ENCODE measurements around the gene ADARB2. TPM values are rescaled to one million over a fixed set of nuclear protein-coding genes. Genes with fewer than 3 reads are reported as not detected.

ADARB2 gene
- total RNA-seq, 1 donor from 2014 or later: 0.19 TPM

DNA sequence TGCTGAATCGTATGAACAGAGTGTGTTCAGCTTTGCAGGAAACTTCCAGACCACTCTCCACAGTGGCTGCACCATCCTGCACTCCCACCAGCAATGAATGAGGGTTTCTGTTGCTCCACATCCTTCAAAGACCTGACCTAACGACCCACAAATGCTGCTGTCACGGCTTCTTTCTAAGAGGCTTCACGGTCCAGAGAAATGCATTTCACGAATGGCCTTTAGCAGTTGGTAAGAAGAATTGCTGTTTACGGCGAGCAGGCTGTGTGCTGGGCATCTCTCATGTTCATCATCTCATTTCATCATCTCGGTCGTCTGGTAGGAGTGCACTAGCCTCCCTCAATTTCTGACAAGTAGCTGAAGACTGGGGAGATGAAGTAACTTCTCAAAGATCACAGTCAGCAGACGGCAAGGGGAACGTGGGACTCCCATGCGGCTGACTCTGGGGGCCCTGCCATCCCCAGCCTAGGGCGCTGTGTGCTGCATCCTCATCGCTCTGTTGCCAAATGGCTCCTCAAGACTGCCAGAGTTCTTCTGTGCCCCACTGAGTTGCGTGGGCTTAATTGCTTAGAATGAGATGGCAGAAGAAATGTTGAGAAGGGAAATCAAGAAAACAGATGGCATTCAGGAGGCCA is 72.9 kb downstream of the ADARB2 start:
- no peak for DNase-seq (ENCODE audit: low read depth)

DNA sequence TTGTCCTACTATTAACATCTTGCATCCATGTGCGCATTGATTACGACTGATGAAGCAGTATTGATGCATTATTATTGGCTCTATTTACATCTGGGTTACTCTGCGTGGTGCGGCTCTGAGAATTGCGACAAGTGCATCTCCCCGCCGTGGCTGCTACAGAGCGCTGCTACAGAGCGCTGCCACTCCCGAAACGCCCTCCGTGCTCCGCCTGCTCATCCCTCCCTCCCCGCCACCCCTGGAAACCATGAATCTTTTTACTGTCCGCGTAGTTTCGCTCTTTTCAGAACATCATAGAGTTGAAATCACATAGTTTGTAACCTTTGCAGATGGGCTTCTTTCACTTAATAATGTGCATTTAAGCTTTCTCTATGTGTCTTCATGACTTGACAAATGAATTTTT is 74.1 kb downstream of the ADARB2 start:
- DNase-seq (ENCODE audit: low read depth): no peak

DNA sequence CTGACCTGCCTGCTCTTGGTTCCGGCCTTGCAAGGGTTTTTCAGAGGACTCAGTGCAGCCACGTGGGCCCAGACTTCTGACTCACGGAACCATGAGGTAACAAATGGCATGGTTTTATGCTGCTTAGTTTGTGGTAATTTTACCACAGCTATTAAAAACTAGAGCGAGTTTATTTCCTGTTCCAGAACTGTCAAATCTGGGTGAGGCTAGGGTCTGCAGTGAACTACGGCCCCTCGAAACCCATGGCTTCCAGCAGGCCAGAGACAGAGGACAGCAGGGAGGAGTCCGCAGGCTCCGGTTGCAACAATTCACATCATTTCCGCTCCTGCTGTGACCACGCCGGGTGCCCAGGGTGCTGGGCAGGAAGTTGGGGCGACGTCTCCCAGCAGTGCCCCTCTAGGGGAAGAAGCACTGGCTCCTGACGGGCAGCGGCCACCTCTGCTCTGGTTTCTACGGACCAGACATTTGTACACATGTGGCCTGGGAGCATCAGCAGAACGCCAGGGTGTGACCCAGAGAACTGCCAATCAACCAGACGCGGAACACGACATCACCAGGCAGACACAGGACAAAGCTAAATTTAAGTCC is 74.8 kb downstream of the ADARB2 start:
- DNase-seq (ENCODE audit: low read depth): no peak

GRCh38 chr10:1661859-1662437 is 75.4 kb downstream of the ADARB2 start:
- no peak for DNase-seq (ENCODE audit: low read depth)

DNA sequence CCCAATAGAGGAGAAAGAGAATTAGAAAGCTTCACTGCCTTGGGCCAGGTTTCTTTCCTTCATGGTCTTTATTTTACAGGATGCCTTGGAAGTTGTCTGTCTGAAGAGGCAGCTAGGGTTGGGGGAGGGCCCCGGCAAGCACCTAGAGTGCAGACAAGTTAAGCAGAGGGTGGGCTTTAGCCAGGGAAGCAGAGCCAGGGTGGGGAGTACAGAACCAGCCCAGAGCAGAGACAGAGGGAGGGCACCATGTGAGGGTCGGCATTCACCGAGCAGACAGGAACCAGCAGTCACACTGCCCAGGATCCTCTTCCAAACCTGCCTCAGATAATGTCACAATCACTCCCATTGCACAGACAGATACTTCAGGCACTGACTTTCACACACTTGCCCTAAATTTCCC is 75.9 kb downstream of the ADARB2 start:
- no peak for DNase-seq (ENCODE audit: low read depth)

- DNase-seq (ENCODE audit: low read depth): no peak
Measured at GRCh38 chr10:1660815-1661214, 76.5 kb downstream of the ADARB2 start.

- no peak for DNase-seq (ENCODE audit: low read depth)
Measured at GRCh38 chr10:1660386-1660785, 76.9 kb downstream of the ADARB2 start.

DNA sequence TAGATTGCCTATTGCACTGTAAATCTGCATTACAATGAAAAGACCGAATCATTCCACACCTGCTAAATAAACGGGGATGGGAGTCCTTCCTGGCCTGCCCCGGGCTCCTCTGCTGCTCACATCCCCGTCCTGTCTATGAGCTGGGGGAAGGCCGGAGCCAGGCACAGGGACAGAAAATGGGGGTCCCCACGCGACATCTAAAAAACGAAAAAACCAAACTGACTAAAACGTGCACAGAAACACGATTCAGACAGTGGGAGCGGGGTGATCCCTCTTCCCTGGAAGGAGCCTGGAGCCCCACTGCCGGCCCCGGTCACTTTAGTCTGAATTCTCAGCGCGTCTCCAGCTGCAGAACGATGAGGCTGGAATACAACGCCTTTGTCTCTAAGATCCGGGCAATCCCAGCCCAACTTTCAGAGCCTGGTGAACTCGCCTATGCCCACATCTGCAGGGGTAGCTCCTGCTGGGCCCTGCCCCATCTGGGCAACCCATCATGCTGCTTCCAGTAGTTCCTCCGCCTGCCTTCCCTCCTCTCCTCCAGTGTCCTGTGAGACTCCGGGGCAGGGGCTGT is 78.0 kb downstream of the ADARB2 start:
- DNase-seq (ENCODE audit: low read depth): no peak

- no peak for DNase-seq (ENCODE audit: low read depth)
Measured at GRCh38 chr10:1658658-1659057, 78.7 kb downstream of the ADARB2 start.

GRCh38 chr10:1657479-1657878 is 79.8 kb downstream of the ADARB2 start:
- DNase-seq (ENCODE audit: low read depth): no peak

- no peak for DNase-seq (ENCODE audit: low read depth)
Measured at GRCh38 chr10:1655367-1655766, 82.0 kb downstream of the ADARB2 start.

- no peak for DNase-seq (ENCODE audit: low read depth)
Measured at GRCh38 chr10:1654811-1655356, 82.4 kb downstream of the ADARB2 start.

GRCh38 chr10:1654247-1654646 is 83.1 kb downstream of the ADARB2 start:
- no peak for DNase-seq (ENCODE audit: low read depth)

DNA sequence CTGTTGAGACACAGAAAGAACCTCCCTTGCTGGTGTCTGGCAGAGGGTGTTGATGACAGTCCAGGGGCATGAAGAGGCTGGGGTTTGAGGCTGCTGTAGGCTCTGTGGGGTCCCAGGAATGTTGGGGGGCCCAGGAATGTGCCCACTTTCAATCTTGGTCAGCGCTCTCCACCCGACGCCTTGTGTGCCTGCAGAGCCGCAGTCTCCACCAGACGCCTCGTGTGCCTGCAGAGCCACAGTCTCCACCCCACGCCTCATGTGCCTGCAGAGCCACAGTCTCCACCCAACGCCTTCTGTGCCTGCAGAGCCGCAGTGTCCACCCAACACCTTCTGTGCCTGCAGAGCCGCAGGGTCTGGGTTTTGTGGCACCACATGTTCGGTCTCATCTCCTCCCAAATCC is 84.0 kb downstream of the ADARB2 start:
- DNase-seq (ENCODE audit: low read depth): no peak

GRCh38 chr10:1652151-1652550 is 85.2 kb downstream of the ADARB2 start:
- no peak for DNase-seq (ENCODE audit: low read depth)

GRCh38 chr10:1651270-1651966 is 85.9 kb downstream of the ADARB2 start:
- DNase-seq (ENCODE audit: low read depth): no peak

GRCh38 chr10:1650542-1651269 is 86.6 kb downstream of the ADARB2 start:
- DNase-seq (ENCODE audit: low read depth): no peak

GRCh38 chr10:1648648-1649047 is 88.7 kb downstream of the ADARB2 start:
- DNase-seq (ENCODE audit: low read depth): no peak

DNA sequence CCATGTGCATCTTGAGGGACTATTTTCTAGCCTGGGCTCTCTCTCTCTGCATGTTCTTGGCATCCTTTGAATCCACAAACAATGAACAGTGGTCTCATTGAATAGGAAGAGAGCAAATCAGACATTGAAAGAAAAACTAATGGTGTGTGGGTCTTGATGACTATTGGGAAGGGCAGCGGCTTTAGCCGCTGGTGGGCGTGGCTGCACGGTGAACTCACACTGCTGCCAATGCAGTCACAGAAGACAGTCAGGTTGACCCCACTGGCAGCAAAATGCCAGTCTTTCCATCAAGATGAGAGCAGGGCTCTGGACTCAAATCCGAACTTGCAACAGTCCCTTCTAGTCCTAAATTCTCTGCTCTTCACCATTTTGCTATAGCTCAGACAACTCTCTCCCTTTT is 91.0 kb downstream of the ADARB2 start:
- no peak for DNase-seq (ENCODE audit: low read depth)

GRCh38 chr10:1645896-1646295 is 91.4 kb downstream of the ADARB2 start:
- DNase-seq (ENCODE audit: low read depth): no peak

DNA sequence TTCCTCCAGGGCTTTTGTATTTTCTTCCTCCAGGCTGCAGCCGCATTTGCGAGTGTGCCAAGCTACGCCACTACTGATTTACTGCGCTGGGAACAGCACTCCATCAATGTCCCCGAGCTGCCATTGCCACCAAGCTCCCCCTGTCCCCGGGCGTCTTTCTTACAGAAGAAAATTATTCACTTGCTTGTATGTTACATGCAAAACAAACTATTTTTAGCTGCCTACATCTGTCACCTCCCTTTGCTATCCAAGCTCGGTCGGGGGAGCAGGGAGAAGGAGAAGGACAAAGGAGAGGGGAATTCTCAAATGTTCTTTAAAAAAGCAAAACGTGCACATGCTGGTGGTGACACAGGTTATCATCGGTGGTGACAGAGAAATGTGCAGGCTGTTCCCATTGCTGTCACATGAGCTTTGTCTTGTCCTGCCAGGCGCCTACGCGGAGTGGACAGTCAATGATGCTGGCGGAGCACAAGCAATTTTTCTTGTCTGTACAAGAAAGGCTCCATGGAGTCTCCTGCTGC is 93.1 kb downstream of the ADARB2 start:
- DNase-seq (ENCODE audit: low read depth): no peak

Measured in myocyte (in vitro differentiated cells).